ENCODE results near the gene ARMC9.

The ARMC9 gene

DNA sequence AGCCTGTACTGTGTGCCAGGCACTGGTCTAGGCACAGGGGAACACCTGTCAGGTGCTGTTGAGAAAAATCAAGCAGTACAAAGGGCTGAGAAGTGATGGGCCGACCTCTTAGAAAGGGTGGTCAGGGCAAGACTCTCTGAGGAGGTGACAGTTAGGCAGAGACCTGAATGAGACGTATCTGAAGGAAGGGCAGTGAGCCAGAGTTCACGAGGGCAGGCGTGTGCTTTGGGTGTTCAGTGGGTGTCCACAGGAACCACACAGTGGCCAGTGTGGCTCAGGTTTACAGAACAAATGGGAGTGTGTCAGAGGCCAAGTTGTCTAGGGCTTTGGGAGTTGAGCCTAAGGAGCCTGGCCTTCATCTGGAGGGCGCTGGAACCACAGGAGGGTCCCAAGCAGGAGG, 6.2 kb downstream of the ARMC9 start:
- DNase-seq = no peak

DNA sequence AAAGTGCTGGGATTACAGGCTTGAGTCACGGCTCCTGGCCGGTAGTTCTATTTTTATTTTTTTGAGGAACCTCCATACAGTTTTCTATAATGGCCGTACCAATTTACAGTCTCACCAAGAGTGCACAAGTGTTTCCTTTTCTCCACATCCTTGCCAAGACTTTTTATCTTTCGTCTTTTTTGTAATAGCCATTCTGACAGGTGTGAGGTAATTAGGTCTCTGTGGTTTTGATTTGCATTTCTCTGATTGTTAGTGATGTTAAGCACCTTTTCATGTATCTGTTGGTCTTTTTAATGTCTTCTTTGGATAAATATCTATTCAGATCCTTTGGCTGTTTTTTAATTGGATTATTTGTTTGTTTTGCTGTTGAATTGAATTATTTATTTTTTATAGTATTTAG, 9.3 kb downstream of the ARMC9 start:
- DNase-seq = no peak

DNA sequence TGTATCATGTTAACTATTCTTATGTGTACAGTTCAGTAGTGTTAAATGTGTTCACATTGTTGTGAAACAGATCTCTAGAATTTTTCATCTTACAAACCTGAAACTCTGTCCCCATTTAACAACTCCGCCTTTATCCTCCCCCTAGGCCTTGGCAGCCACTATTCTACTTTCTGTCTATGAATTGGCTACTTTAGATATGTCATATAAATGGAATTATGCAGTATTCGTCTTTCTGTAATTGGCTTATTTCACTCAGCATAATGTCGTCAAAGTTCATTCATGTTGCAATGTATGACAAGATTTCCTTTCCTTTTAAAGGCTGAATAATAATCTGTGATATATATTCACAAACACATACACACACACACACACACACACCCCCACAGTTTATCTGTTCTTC, 12.4 kb downstream of the ARMC9 start:
- DNase-seq = no peak

DNA sequence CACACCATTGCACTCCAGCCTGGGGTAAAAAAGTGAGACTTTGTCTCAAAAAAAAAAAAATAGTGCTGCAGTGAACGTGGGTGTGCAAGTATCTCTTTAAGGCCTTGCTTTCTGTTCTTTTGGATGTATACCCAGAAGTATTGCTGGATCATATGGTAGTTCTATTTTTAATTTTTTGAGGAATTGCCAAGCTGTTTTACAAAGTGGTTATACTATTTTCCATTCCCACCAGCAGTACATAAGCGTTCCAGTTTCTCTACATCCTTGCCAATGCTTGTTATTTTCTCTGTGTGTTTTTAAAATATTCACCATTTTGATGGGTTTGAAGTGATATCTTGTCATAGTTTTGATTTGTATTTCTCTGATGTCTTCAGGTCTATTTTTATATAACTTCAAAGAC, 13.1 kb downstream of the ARMC9 start:
- DNase-seq = no peak

DNA sequence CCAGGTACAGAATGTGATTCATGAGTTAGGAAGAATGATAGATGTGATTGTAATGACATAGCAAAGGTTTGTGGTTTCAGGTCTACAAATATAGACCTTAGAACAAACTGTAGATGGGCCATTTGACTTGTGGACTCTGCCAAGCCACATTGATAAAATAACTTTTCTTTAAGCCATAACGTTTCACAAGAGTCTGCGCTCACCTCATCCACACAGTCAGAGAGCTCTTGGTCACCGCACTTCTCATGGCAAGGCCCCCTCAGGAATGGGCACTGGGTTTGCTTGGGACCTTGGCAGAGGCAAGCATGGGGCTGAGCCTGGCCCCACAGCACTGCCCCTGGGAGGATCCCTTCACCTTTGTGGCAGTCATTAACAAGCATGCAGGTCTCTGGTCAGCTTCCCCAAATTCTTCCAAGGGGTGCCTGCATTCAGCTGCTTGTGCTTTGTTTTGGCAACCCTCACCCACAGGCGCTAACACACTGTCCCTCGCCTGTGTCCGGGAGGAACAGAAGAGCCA, 14.0 kb downstream of the ARMC9 start:
- no peak for DNase-seq

DNA sequence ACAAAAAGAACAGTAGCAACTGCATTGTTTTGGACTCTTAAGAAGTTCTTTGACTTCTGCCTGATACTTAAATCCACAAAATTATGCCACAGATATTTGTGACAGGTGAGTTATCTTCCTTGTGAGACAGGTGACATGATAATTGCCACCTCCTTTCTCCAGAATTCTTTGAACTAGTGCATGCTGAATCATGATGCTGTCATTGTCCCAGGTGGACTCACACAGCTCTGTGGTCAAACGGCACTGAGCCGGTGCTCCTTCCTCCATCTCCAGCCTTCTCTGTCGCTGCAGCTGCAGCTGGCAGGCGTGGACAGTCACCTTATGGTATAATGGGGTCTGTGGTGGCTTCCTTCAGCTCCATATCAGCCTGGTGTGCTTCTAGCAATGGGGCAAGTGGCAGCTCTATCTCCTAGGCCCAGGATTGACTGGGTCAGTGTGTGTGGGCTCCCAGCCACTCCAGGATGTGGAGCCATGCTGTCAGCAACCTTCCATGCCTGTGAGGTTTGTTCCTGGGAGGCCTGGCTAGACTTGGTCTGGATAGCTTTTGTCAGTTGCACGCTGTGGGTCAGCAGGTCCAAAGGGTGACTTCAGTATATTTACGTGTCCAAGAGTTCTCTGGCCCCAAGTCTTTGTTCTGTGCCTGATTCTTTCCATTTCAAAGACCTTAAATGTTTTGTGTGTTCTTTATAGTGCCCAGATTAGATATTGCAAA, 15.7 kb downstream of the ARMC9 start:
- DNase-seq = no peak

DNA sequence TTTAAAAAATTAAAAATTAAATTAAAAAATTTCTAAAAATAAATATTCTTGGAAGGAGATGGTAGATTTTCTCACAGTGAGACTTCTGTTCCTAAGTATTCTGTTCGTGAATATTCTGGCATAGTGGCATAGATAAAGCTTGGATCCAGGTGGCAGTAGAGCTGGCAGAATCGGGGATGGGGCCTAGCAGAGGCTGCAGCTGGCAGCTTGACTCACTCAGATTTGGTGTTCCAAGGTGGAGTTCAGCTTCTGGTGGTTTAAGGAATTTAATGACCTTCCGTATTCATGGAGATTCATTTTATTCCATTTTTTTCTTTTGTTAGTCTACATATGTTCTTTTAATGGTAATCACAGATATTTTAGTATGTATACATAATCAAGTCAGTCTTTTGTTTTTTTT, 19.9 kb downstream of the ARMC9 start:
- DNase-seq = no peak

DNA sequence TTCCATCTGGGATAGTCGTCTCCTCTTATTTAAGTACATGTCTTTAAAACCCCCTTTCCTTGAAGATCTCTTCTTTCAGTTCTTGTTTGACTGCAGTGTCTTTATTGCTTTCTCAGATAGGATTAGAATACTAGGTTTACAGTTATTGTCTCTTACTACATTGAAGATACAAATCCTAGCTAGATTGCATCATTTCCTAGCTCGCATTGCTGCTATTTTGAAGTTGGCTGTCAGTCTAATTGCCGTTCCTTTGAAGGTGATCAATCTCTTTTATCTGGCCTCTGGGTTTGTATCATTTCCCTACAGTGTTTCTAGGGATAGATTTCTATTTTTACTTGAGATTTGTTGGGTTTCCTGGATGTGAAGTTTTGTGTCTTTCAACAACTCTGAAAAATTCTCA, 20.9 kb downstream of the ARMC9 start:
- no peak for DNase-seq

DNA sequence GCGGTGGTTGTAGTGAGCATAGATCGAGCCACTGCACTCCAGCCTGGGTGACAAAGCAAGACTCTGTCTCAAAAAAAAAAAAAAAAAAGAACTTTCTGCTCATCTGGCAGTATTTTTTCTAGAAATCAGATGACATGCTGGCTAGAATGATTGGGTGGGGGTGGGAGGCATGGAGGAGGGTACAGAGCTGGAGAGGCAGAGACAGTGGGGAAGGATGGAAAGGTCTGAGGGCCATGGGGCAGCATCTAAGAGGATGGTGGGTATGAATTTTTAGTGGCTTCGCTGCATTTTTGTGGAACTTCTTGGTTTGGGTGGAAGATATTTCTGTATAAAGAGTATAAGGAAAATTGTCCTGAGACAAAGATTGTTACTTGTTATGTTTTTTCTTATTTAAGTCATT, 23.3 kb downstream of the ARMC9 start:
- no peak for DNase-seq

DNA sequence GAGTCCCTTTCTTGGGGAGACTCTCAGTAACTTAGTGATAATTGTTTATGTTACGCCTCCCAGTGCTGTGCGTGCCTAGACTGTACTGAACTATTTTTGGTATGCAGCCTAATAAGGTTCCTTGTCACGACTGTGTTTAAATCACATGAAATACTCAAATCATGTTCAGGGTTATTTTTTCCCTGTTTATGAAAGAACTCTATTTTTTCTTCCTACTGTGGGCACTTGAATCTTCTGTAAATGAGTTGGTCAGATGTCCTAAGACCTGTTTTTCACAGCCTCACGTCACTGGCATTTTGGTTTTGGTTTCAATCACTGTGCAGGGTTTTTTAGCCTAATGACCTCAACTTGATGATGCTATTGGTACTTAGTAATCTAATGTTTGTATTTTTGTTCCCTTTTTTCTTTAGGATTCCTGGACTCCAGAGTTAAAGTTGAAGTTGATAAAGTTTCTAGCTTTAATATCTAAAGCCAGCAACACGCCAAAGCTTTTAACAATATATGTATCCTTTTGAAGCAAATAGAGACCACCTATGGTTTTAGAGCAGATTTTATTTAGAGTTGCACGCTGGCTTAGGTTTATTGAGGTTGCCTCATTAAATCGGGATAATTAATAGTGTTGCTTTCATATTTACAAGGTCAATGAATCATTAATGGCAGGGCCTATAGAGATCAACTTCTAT, 24.0 kb downstream of the ARMC9 start:
- DNase-seq = no peak

DNA sequence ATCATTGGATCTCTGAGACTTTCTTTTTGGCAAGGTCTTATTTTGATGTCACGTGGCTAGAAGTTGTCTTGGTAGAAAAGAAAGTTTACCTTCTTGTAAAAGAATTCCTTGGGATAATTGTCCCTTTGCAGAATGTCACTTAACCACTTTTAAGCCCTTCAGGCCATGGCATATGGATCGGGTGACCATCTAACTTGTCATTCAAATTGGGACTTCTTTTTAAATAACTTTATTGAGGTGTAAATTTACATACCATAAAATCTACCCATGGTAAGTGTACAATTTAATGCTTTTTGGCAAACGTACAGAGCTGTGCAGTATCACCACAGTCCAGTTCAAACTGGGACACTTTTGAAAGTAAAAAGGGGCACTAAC, 24.6 kb downstream of the ARMC9 start:
- peak; percentile 1 for DNase-seq

DNA sequence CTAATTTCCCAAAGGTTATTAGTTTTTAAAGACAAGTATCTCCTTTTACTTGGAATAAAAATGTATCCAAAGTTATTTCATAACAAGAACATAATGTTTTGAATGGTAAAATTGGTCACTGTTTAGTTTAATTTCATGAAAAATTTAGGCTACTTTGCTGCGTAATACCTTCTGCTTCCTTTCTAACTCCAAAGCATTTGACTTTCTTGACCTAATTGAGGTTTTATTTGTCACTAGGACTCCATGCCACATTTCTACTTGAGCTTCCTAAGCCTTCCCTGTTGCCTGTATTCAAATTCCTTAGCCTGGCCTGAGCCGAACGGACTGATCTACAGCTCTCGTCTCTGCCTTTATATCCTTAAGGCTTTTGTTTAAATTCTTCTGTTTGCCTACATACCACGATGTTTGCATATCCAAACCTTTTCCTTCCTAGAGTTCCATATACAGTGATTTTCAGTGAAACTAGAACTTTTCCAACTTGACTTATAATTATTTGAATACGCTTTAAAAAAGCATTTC, 25.1 kb downstream of the ARMC9 start:
- DNase-seq = peak; percentile 20

DNA sequence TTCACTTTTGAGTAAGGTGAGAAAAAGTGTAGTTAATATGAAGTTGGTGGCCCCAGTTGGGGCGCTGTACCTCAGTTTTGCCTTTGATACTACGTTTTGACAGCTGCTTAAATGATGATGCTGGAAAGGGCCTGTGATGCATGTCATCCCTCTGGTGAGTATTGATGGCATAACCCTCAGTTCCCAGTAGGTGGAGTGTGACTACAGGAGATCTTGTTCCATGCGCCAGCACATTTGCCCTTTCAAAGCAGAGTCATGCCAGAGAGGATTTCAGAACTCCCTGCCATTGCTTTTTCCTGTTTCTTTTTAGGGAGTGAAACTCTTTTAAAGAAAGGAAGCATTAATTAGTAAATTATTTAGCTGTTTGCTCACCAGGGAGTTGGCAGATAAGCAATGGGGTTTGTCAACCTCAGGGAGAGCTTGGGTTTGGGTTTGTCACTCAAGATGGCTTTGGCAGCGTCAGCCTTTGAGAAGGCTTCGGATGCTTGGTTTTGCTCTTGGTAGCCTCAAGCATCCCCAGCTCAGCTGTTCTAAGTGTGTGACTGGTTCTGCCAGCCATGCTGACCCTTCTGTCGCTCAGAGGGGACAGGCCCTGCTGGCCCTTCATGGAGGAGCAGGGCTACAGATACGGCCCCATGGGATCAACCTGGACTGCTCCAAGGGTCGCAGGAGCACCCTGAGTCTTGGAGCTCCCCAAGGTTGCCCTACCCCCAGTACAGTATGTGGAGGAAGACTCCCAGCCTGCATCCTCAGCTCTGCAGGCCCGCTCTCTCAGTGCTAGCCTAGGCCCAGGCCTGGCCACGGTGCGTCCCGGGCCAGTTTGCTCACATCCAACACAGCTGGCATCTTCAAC, 29.1 kb downstream of the ARMC9 start:
- DNase-seq = peak; percentile 45

DNA sequence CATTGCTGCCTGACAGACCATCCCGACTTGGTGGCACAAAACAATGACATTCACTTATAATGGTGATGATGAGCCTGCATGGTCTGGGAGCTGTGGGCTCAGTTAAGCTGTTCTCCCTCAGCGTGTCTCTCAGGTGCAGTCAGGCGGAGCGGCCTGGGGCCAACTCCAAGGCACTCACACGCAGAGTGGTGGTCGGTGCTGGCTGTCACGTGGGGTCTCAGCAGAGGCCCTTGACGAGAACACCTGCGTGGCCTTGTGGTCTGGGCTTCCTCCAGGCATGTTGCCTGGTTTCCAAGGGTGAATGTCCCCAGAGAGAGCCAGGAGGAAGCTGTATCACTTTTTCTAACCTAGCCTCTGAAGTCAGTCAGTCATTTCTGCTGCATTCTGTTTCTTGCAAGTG, 29.8 kb downstream of the ARMC9 start:
- DNase-seq = no peak

DNA sequence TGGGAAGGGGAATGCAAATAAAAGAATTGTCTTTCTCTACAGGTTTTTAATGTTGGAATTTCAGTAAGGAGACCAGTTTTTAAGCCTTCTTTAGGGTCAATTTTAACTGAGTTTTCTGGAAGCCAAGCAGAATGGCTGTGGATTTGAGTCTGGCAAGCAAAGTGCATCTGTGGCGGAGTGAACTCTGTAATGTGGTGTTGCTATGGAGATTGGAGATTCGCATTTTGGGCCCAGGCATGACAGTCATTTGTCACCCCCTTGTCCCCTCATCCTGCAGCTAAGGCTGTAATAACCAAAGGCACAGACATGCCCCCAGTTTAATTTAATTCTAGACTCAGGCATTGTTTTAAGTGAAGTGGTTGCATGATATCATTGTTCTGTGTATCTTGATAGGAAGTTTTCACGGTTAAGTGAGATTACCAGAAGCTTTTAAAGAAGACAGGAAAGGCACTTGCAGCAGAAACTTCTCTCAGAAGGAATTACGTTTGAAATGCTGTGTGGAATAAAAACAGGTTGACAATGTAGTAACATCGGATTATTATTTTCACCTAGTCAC, 30.6 kb downstream of the ARMC9 start:
- no peak for DNase-seq

DNA sequence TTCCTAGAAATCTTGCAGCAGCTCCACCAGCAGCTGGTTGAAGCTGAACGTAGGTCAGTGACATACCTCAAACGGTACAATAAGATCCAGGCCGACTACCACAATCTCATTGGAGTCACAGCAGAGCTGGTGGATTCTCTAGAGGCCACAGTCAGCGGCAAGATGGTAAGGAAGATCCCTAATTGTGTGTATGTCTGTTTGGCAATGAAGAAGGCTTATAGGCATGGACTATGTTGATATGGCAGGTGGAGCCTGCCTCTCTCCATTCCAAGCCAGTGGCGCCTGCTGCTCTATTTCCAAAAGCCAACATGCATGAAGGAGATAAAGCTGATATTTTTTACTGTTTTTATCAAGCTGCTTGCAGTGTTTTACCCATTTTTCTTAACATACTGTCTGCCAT, 36.8 kb downstream of the ARMC9 start:
- no peak for DNase-seq

DNA sequence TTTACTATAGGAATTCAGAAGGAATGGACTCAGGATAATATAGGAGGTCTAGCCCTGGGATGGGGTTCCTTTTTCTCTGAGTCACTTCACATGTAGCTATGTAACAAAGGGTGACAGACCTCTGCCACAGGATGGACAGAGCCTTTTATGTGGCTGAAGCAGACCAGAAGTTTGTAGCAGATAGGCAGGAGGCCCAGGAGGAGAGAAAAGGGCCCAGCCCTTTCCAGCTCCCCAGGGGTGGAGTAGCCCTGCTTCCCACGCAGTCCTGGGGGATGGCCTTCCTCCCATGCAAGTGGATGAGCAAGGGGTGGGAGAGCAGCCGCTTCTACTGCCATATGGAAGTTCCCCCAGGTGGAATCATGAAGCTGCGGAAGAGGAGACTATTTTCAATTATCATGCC, 40.3 kb downstream of the ARMC9 start:
- DNase-seq = no peak

DNA sequence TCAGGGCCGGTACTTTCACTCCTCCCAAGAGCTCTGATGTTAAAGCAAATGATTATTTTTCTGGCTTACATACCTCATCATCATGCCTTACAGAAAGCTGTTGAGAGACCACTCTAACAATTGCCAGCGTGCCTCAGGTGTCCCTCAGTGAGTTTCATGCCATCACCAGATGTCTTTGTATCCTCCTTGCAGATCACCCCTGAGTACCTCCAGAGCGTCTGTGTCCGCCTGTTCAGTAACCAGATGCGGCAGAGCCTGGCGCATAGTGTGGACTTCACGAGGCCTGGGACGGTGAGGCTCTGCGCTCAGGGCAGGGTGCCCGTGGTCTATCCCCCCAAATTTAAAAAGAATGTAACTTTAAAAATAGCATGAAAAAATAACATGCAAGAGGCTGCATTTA, 41.3 kb downstream of the ARMC9 start:
- no peak for DNase-seq

DNA sequence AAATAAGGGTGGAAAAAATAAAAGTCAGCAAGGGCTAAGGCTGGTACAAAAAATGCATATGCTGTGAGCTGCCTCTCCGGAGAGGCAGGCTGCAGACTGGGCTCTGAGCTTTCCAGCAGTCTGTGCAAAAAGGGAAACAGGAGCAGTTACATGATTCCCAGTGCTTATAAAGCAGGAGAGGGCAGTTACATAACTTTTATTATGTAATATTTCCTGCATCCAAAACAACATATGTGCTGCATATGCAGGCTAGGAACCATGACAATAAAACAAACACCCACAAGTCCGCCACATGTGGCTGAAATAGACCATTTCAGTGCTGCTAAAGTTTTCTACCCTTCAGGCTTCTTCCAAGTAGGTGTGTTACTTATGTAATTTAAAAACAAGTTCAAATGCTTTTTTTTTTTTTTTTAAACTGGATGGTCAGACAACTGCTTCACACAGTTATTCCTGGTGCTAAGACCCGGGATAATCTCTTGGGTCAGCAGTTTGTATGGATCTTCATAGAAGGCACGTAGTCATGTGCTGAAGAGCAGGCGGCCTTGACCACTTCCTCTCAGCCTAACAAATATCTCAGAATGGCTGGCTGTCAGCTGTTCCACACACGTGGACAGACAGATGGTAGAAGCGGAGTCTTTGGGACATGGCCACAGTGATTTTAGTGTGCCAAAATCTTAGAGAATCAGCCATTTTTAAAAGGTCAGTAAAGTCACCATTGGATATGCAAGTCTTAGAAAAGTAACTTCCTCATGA, 43.5 kb downstream of the ARMC9 start:
- no peak for DNase-seq

DNA sequence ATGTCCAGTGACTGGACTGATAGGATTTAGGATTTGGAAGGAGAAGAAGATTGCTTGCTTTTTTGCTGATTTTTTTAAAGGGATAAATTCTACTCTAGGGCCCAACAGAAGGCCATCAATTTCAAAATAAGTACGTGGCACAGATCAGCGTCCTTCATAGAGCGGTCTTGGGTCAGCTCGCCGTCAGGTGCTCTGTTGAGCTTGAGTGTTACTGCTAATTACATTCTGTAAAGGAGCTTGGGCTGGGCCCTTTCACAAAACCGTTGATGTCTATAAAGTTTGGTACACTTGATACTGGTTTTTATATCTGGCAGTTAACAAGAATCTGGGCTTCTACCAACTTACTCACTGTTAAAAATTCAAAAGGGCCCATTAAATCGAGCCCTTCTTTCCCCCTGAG, 45.4 kb downstream of the ARMC9 start:
- DNase-seq = no peak

DNA sequence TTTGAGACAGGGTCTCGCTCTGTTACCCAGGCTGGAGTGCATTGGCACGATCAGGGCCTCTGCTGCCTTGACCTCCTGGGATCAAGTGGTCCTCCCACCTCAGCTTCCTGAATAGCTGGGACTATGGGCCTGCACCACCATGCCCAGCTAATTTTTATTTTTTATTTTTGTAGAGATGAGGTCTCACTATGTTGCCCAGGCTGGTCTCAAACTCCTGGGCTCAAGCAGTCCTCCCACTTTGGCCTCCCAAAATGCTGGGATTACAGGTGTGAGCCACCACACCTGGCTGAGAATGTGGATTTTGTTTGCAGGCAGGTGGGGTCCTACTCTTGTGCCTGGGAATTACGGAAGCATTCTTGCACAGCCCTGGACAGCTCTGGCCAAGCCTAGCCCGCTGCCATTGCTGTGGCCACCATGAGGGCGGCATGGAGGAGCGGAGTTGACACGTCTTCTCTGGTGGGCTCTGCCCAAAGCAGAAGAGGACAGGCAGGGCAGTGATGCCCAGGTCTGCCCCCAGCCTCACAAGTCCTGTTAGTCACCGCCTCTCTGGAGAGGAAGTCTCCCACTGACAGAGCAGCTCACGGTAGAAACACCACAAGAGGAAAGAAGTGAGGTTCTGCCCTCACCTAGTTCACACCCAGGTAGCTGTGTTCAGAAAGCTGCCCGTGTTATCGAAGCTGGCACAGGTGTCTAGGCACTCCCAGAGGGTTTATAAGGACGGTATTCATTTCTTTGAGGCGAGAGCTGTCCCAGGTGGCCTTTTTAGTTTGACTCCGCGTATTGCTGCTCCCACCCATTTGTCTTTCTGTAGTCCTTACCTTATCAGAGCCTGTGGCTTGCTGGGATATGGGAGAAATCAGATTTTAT, 46.2 kb downstream of the ARMC9 start:
- DNase-seq = no peak
